SHP77 (cell line): ENCODE measurements around the gene MYMK.

Experiments used
- DNase-seq, 2 experiments: peaks; one replicate each; lab custom pipeline; 2025; lab: John Stamatoyannopoulos, UW

Gene MYMK

DNA sequence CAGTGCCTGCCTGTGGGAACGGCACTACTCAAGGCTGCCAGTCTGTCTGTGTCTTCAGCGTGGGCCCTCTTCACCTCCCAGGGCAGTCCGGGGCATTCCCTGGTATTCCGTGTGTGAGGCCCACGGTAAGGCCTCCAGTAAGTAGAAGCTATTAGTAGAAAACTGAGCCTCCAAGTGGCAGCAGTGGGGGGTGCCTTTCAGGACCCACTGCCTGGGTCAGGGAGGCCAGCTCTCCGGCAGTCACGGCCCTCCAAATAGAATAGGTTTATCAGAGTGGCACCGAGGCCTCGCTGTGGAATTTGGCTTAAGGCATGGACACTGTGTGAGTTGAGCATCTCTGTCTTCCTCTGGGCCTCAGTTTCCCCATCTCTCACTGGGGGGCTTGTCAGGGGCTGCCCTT lies 32.8 kb upstream of the MYMK start:
- DNase-seq = no peak

DNA sequence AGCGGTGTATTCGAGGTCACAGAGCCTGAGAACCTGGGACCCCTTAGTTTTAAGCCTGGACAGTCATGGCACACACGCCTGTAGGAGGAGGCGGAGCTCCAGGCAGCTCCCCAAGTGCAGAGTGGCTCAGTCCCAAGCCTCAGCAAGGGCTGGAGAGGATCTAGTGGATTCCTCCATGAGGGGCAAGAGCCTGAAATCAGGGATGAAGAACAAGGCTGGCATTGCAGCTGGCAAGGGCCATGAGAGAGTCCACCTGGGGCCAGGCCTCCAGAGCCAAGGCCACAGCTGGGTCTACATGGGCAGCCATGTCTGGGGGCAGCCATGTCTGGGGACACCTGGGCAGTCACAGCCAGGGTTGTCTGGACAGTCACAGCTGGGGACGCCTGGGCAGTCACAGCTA lies 31.6 kb upstream of the MYMK start:
- DNase-seq = no peak

DNA sequence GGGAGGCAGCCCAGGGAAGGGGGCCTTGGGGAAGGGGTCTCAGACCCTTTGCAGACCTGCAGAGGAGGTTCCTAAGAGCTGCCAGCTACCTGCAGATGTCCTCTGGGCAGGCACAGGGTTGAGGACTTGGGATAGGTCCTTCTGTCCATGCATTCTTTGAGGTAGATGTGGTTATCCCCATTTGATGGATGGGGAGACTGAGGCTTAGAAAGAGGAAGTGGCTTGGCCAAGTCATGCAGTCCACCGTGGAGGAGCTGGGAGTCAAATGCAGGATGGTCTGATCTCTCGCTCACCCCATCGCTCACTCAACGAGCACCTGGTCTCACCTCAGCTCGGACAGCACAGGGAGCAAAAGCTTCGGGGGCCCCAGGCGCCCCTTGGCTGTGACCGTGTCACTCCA lies 30.0 kb upstream of the MYMK start:
- DNase-seq = no peak

DNA sequence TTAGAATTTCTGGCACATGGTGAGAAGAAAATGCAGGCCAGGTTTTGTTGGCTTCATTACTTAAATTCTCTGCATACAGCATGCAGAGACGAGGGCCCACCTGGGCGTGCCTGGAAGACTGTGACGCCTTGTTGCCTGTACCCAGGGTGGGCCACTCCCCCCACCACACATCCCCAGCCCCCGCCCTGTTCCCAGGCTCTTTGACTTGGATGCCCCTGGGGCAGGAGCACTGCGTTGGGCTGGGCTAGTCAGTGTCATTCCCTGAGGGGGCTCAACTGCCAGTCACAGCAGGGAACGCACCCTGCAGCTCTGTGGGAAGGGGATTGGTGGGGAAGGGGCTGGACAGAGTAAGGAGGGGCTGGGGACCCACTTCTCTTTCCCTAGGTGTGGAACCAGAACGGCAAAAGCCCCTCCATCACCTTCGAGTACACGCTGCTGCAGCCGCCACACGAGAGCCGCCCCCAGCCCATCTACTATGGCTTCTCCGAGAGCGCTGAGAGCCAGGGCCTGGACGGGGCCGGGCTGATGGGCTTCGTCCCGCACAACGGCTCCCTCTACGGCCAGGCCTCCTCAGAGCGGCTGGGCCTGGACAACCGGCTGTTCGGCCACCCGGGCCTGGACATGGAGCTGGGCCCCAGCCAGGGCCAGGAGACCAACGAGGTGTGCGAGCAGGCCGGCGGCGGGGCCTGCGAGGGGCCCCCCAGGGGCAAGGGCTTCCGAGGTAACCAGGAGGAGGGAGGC lies 29.4 kb upstream of the MYMK start:
- no peak for DNase-seq

DNA sequence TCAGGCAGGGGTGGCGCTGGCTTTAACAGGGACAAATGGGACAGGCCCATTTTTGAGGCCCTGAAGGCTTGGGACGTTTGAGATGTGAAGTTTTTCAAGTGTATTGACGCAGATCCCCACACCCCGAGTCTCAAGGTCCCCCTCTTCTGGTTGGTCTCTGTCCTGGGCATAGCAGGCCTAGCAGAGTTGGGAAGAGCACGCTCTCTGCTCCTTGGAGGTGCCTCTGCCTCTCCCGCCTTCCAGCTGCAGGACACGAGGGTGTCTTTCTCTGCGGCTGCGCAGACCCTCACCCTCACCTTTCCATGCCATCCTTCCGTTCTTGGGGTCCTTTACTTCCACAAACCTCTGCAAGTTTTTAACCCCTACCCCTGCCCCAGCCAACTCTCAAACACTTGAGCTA lies 28.4 kb upstream of the MYMK start:
- DNase-seq = no peak

DNA sequence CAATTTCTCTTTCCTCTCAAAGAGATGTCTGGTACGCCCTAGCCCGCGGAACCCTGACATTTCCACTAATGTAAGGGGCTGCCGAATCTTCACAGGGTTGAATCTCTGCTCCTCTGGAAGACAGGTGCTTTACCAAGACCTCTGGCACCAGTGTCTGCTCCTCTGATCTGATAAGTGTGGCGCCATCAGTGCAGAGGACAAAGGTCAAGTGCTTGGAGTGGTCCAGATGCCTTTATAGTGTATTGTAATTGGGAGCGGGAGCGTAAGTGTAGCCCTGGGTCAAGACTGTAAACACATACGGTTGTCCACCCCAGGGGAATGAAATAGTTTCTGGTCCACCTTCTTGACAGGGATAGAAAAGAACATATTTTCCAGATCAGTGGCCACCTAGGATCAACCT lies 27.5 kb upstream of the MYMK start:
- no peak for DNase-seq

DNA sequence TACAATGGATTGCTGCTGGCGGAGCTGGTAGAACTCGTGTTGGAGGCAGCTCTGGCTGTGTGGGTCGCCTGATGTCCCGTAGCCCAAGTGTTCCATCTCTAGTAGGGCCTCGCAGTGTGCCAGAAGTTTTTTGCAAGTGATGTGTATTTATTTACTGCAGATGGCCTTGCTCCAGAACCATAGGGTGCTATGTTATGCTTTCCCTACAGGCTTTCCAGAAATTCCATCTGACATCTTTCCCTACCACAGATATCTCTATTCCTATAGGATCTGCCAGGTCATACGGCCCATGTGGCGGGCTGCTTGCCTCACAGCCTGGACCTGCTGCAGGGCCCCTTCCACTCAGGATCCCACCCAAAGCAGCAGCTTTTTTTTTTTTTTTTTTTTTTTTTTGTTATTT lies 26.7 kb upstream of the MYMK start:
- no peak for DNase-seq

DNA sequence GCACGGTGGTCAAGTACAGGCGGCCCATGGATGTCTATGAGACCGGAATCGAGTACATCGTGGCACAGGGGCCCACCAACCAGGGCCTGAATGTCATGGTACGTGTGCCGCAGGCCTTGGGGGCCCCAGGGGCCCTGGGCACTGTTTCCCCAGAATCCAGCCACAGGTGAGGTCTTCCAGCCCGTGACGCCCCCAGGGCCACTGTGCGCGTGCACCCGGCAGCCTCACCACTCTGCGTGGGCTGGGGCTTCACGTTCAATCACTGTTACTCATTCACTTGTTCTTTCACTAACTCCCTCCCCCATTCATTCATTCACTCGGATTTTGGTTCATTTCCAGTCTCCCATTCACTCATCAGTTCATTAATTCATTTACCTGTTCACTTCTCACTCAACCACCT lies 22.4 kb upstream of the MYMK start:
- no peak for DNase-seq

DNA sequence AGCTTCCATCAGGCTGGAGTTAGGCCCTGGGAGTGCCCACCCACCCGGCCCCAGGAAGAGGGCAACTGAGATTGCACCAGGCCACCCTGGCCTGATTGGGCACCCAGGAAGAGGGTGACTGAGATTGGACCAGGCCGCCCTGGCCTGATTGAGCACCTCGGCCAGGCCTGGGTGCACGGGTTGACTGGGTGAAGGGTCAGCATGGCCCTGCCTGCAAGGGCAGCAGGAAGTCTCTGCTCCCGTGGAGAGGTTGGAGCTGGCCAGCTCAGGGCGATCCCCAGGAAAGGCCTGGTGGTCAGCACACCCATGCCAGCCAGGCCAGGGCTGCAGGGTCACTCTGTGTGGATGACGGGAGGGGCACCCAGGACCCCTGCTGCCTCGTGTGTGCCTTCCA lies 21.5 kb upstream of the MYMK start:
- DNase-seq = no peak

DNA sequence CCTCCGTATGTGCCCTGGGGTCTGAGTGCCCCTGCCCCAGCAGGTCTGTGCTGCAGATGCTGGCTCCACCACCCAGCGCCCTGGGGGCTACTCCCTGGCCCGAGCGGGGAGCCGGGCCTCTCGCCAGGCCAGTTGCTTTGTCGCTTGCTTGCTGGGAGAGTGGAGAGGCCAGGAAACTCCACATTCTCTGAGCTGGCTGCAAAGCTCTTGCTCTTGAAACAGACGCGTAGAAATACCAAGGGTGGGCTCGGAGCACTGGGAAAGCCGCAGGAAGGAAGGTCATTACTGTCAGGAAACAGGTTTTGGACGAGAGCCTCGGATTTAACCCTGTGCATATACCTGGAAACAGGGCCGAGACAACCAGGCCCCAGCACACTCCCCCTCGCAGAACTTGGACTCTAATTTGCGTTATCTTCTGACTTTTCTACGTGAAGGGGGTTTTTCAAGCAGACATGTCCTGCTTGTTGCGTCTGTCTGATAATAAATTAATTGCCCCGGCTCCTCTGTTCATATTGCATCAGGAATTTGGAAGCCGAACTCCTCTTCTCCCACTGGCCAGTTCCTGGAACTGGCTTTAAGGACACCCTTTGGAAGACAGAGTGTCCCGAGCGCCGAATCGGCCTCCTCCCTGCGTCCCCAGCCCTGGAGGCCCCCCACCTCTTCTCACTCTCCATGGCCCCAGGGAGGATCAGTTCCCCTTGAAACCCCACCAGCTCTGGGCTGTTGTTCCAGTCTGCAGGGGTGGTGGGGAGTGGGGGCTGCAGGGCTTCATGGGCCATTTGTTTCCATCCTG lies 20.9 kb upstream of the MYMK start:
- DNase-seq = no peak

DNA sequence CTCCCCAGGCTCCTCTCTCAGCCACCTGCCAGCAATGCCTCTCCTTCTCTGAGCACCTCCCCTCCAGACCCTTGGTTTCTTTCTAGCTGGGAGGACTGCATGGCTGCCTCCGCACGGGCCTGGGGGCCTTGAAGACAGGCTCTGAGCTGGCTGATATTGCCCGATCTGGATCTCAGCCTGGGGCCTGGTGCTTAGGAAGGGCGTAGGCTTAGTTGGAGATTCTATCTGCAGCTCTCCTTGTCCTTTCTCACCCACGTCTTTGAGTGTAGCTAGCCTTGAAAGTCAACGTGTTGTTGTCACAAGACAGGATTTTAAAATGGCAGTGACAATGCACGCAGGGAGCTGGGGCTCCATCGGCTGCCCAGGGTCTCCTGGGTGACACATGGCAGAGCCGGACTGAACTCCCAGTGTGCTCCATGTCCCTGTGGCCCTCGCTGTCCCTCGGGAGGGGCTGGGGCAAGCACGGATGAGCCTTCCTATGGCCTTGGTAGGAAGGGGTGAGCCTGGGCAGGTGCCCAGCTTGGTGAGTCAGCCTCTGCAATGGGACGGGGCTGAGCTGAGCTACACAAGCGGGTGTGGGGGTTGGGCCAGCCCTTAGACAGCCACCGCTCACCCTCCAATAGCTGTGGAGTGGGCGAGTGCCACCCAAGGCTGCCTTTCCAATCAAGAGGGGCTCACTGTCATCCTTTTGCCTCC lies 19.2 kb upstream of the MYMK start:
- DNase-seq = no peak

DNA sequence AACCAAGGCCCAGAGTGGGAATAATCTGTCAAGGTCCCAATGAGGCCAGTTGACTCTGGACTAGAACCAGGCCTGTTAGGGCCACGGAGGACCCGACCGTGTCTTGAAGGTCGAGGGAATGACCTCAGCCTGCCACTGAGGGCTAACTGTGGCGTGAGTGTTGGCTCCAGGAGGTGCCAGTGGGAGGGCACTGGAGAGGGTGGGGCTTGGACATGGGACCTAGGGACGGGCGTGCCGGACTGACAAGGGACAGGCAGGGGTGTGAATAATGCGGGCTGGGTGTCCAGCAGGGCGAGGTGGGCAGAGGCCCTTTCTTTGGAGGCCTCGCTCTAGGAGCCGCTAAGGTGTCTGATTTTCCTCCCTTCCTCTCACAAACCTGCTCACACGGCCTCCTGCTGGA lies 17.2 kb upstream of the MYMK start:
- no peak for DNase-seq

DNA sequence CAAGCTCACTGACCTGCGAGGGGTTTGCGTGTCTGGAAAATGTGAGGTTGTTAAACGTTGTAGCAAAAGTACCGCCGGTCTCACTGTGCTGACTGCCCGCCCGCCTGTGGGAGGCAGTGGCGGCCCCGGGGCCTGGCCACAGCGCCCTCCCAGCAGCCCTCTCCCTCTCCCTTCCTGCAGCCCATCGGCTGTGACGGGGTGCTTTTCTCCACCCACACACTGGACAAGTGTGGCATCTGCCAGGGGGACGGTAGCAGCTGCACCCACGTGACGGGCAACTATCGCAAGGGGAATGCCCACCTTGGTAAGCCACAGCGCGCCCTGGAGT lies 15.9 kb upstream of the MYMK start:
- no peak for DNase-seq

DNA sequence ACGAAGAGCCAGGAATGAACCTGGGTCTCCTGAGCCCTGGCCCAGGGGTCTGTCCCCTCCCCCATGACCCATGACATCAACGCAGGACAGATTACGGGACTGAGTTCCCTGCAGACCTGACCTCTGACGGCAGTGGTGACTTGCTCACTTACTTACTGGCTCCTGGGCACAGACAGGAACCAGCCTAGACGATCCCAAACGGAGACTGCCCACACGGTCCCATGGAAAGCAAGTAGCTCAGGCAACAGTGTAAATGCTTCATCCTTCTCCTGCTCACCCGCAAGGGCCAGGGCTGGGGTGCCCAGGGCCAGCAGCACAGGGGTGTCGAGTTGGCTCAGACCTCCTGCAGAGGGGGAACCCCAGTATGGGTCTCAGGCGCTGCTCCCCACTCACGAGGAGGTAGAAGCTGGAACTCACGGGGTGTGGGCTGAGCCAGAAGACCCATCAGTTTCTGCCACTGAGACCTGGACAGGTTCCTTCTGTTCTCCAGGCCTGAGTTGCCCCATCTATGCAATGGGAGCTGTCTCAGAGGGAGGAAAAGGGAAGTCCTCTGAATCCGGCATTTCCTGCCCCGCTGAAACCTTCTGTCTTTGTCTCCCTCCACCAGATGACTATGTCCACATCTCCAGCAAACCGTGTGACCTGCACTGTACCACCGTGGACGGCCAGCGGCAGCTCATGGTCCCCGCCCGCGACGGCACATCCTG lies 15.4 kb upstream of the MYMK start:
- DNase-seq = no peak

DNA sequence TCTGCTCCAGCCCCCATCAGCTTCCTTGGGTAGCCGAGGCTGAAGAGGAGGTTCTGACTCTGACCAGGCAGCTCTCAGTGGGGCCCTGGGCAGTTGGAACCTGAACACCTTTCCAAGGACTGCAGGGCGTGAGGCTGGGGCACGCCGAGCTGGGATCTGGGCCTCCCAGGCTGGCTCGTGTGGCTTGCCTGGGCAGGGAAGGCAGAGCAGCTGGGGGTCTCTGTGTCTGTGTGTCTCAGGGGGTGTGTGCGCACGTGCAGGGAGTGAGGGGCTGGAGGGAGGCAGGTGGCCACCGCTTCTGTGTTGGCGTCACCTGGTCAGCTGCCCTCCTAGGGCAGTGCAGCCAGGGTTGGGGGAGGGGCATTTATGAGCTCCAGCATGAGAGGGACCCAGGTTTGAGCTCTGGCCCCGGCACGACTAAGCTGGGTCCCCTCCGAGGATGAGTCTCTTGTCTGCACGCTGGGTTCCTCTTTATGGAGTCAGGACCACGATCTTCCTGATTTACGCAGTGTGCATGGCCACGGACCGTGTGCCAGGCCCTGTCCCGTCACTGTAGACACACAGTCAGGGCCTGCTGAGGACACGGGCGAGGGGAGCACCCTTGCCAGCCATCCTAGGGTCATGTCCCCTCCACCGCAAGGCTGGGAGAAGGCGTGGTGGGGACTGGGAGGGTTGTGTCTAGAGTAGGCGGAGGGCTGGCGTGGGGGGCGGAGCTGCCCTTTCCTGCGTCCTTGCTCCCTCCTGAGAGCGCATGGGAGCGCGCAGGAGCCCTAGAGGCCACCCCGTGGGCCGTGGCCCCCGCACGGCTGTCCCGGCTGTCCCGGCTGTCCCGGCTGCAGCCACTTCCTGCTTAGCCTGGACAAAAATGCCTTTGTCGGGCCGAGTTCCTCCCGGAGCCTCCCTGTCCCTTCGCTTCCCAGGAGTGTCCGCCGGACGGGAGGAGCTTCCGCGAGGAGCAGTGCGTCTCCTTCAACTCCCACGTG lies 14.4 kb upstream of the MYMK start:
- no peak for DNase-seq

DNA sequence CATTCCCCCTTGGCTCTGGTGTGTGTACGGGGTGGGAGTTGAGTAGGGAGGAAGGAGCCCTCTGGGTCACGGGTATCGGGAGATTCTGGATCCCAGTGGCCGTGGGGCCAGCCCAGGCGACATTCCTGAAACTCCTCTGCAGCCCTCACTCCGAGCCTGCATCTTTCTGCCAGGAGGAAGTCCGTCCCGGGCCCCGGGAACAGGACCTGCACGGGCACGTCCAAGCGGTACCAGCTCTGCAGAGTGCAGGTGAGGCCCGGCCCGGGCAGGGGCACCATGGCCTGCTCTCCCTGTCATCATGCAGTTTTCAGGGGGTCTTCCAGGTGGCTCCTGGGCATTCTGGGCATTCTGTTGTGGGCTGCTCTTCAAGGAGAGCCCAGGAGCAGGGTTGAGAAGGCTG lies 13.4 kb upstream of the MYMK start:
- DNase-seq = no peak

DNA sequence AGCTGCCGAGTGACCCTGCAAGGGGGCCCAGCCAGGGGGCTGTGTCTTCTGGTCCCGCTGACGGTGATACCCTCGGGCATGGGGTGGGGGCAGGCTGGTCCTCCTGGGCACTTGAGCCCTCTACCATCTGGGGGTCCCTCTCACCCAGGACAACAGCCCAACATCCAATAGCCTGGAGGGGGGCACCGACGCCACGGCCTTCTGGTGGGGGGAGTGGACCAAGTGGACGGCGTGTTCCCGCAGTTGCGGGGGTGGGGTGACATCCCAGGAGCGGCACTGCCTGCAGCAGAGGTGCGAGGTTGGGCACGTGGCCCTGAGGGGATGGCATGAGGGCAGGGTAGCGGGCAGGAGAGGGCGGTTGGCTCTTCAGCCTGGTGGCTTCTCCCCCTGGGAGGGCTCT lies 12.5 kb upstream of the MYMK start:
- no peak for DNase-seq

DNA sequence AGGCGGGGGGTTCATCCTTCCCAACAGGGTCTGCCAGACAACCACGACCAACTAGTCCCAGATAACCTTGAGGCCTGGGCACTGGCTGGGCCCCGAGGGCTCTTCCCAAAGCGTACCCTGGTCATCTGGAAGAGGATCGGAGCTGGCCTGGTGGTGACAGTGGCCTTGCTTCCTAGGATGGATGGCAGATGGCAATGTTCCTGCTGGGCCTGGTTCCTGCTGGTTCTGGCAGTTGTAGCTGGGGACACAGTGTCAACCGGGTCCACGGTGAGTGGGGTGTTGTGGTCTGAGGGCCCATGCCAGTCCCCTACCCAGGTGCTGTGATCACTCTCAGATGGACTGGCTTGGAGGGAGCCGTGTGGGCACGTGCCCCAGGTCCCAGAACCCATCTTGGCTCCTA lies 11.8 kb upstream of the MYMK start:
- DNase-seq = no peak

DNA sequence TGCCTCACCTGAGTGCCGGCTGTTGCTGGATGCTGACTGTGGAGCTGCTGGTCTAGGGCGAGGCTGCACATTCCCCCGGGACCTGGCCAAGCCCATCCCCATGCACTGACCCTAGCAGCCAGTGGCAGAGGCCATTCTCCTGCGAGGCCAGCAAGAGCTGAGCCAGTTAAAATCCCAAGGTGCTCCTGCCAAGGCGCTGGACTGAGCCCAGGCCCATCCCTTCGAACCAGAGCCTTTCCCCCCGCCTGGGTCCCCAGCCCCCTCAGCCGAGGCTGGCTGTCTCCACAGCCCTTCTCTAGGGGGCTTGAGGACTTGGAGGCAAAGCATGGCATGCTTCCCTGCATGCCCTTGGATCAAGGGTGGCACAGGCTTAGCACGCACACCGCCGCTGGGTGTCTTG lies 11.3 kb upstream of the MYMK start:
- no peak for DNase-seq

DNA sequence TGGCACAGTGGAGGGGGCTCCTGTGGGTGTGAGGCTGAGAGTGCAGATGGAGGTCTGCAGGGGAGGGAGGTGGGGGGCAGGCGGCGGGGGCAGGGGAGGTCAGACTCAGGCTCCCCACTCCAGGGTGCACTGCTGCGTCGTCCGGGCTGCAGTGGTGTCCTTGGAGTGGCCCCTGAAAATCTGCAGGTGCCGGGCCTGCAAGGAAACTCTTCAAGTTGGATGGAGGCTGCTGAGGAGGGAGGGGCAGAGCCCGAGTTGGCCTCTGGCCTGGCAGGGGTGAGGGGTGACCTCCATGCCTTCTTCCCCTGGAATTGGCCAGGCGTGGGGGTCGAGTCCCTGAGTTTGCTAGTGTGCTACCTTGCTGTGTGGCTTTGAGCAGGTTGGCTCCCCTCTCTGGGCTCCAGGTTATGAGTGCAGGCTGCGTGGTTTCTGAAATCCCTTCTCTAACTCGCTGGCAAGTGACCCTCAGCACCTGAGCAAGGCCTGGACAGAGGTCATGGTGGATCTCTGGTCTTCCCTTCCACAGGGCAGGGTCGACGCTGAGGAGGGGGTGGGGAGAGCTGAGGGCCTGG lies 10.6 kb upstream of the MYMK start:
- DNase-seq = no peak
